CD8-positive, alpha-beta memory T cell (primary cell): ENCODE data around the gene RABL3. TPM values are rescaled to one million over a fixed set of nuclear protein-coding genes. Genes with fewer than 3 reads are reported as not detected.
A peak's percentile ranks its signal among the peaks of the same experiment; 100 is the strongest.

ENCODE experiments used
- CTCF ChIA-PET: fragments of 350-600 bp; sonication (Branson Sonifier 250); formaldehyde crosslinking; loops from one replicate; lab custom pipeline; 2021; ENCODE audit warnings: antibody characterized with exemption; lab: Charles Lee
- POLR2A ChIA-PET: fragments of 350-600 bp; sonication (Branson Sonifier 250); formaldehyde crosslinking; loops from one replicate; lab custom pipeline; 2021; ENCODE audit warnings: antibody characterized with exemption; lab: Charles Lee
- DNase-seq, 5 donors: peaks; one replicate each; pipeline versions ENCODE4 v3.0.0 to v3.0.0-alpha.2; 2020 to 2022; ENCODE audit warnings: mixed read lengths in 1 of 5
- H3K27ac ChIP-seq: one replicate; pipeline ENCODE4 v1.7.0; 2013; ENCODE audit warnings: low read depth, mild to moderate bottlenecking, low read length, moderate library complexity
- H3K27me3 ChIP-seq: 2 replicates; pipeline ENCODE4 v1.7.0; 2013; ENCODE audit warnings: low read length, mild to moderate bottlenecking; ENCODE audit not compliant: insufficient read depth, poor library complexity, severe bottlenecking
- H3K36me3 ChIP-seq: 2 replicates; pipeline ENCODE4 v1.7.0; 2013; ENCODE audit warnings: mild to moderate bottlenecking, low read length, moderate library complexity; ENCODE audit not compliant: insufficient read depth
- H3K4me1 ChIP-seq: 2 replicates; pipeline ENCODE4 v1.7.0; 2013; ENCODE audit warnings: mild to moderate bottlenecking, low read length, moderate library complexity; ENCODE audit not compliant: insufficient read depth
- H3K4me3 ChIP-seq: 2 replicates; pipeline ENCODE4 v1.7.0; 2013; ENCODE audit warnings: mild to moderate bottlenecking, low read length
- H3K9me3 ChIP-seq: 2 replicates; pipeline ENCODE4 v1.7.0; 2013; ENCODE audit warnings: mild to moderate bottlenecking, low read length
- H3K27ac Mint-ChIP-seq, 8 donors: one replicate each; pipeline ENCODE4 v1.8.0; 2020 to 2021; ENCODE audit warnings: mixed read lengths in 8 of 8, mild to moderate bottlenecking in 6 of 8, inconsistent platforms in 3 of 8, moderate library complexity in 3 of 8
- H3K27me3 Mint-ChIP-seq, 2 donors: one replicate each; pipeline ENCODE4 v1.8.0; 2020 to 2021; ENCODE audit warnings: mixed read lengths in 2 of 2, mild to moderate bottlenecking in 1 of 2, moderate library complexity in 1 of 2
- H3K36me3 Mint-ChIP-seq, 3 donors: one replicate each; pipeline ENCODE4 v1.8.0; 2020 to 2021; ENCODE audit warnings: mixed read lengths in 3 of 3, inconsistent platforms in 1 of 3, mild to moderate bottlenecking in 1 of 3
- H3K4me1 Mint-ChIP-seq, 3 donors: one replicate each; pipeline ENCODE4 v1.8.0; 2020 to 2021; ENCODE audit warnings: mixed read lengths in 3 of 3, inconsistent platforms in 1 of 3, mild to moderate bottlenecking in 1 of 3
- H3K4me3 Mint-ChIP-seq, 7 donors: one replicate each; pipeline ENCODE4 v1.8.0; 2020 to 2021; ENCODE audit warnings: mixed read lengths in 7 of 7, mild to moderate bottlenecking in 6 of 7, moderate library complexity in 4 of 7, inconsistent platforms in 2 of 7
- H3K9me3 Mint-ChIP-seq, 5 donors: one replicate each; pipeline ENCODE4 v1.8.0; 2020 to 2022; ENCODE audit warnings: mixed read lengths in 5 of 5, mild to moderate bottlenecking in 3 of 5, moderate library complexity in 2 of 5, inconsistent platforms in 1 of 5
- polyA plus RNA-seq: library from polyadenylated mRNA; unstranded; fragments of 300-500 nt; fragmentation: Illumina TruSeq; gene quantifications from one replicate; pipeline ENCODE4 v1.2.3, GENCODE V29; 2021
- total RNA-seq, 2 experiments: library from RNA; stranded (reverse); gene quantifications; one replicate each; pipeline ENCODE4 v1.2.3, GENCODE V29; 2021

The RABL3 gene
- total and polyA plus RNA-seq, 3 experiments from 2014 or later, result 35.8 to 40.4 (median 39.0) TPM

GRCh38 chr3:120693439-120694171 is 48.7 kb downstream of the RABL3 start:
- no peak overlapping the region for H3K27ac ChIP-seq
- no peak overlapping the region for H3K4me3 Mint-ChIP-seq
- ChIA-PET POLR2A (interaction anchor here (0.6 kb wide), 1 partner anchor 26 kb away, joined by 3 read pairs; no protein-coding TSS in a partner anchor), CTCF (interaction anchor here (1.1 kb wide), 1 partner anchor 276 kb away, joined by 3 read pairs; no protein-coding TSS in a partner anchor)
- no peaks in the 10 kb centered on the region for H3K27me3 Mint-ChIP-seq
- H3K9me3 Mint-ChIP-seq, result no peaks in the 10 kb centered on the region
- peaks cover 4 to 56% (median 19%) of the 10 kb centered on the region in 3 donors for H3K36me3 Mint-ChIP-seq
- no peaks in the 10 kb centered on the region for H3K4me1 Mint-ChIP-seq
- no peaks in the 10 kb centered on the region for H3K27me3 ChIP-seq
- no peak for DNase-seq
- H3K36me3 ChIP-seq, result peaks cover 6% of the 10 kb centered on the region
- no peak overlapping the region for H3K4me3 ChIP-seq
- peak overlapping the region in 2 of 8 donors; percentile 18 to 37 for H3K27ac Mint-ChIP-seq
- H3K9me3 ChIP-seq, result no peaks in the 10 kb centered on the region
- no peaks in the 10 kb centered on the region for H3K4me1 ChIP-seq

DNA sequence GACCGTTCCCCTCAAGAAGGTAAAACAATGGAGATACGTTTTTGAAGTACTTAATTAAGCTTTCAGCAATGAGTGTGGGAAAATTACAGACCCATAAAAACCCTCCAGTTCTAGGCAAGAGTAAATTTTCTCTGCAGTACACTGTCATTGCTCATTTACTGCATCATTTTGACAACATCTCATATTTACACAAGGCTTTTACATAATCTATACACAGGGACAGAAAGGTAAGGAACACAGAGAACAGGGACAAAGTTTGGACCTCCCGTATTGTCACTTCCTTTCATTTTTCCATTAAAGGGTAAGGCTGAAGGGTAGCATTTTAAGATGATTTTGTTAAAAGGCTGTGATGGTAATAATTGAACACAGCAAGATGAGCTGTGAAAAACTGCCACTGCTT is 52.9 kb downstream of the RABL3 start:
- H3K4me1 ChIP-seq, result no peaks in the 10 kb centered on the region
- Mint-ChIP-seq H3K36me3 (peaks cover 0 to 48% (median 10%) of the 10 kb centered on the region in 3 donors), H3K27ac (no peak overlapping the region), H3K4me3 (no peak overlapping the region), H3K9me3 (no peaks in the 10 kb centered on the region), H3K27me3 (no peaks in the 10 kb centered on the region), H3K4me1 (no peaks in the 10 kb centered on the region)
- no peak overlapping the region for H3K4me3 ChIP-seq
- POLR2A ChIA-PET, result no interaction called here
- CTCF ChIA-PET, result no interaction called here
- no peaks in the 10 kb centered on the region for H3K9me3 ChIP-seq
- H3K36me3 ChIP-seq, result no peaks in the 10 kb centered on the region
- no peak for DNase-seq
- H3K27ac ChIP-seq, result no peak overlapping the region
- H3K27me3 ChIP-seq, result no peaks in the 10 kb centered on the region

GRCh38 chr3:120688121-120688520 is 54.2 kb downstream of the RABL3 start:
- no peaks in the 10 kb centered on the region for H3K27me3 Mint-ChIP-seq
- ChIA-PET CTCF (no interaction called here), POLR2A (no interaction called here)
- Histone ChIP-seq H3K36me3 (no peaks in the 10 kb centered on the region), H3K4me1 (no peaks in the 10 kb centered on the region), H3K27me3 (no peaks in the 10 kb centered on the region), H3K27ac (no peak overlapping the region), H3K4me3 (no peak overlapping the region), H3K9me3 (no peaks in the 10 kb centered on the region)
- H3K4me3 Mint-ChIP-seq, result no peak overlapping the region
- no peak for DNase-seq
- H3K27ac Mint-ChIP-seq, result no peak overlapping the region
- H3K4me1 Mint-ChIP-seq, result no peaks in the 10 kb centered on the region
- no peaks in the 10 kb centered on the region for H3K9me3 Mint-ChIP-seq
- peaks cover 0 to 41% (median 7%) of the 10 kb centered on the region in 3 donors for H3K36me3 Mint-ChIP-seq

GRCh38 chr3:120685411-120685810 is 56.9 kb downstream of the RABL3 start:
- DNase-seq, result no peak
- Mint-ChIP-seq H3K36me3 (peaks cover 0 to 29% (median 5%) of the 10 kb centered on the region in 3 donors), H3K4me3 (no peak overlapping the region), H3K27me3 (no peaks in the 10 kb centered on the region), H3K9me3 (no peaks in the 10 kb centered on the region), H3K4me1 (no peaks in the 10 kb centered on the region), H3K27ac (peak overlapping the region in 3 of 8 donors; percentile 0 to 16 (median 8))
- Histone ChIP-seq H3K9me3 (no peaks in the 10 kb centered on the region), H3K27me3 (no peaks in the 10 kb centered on the region), H3K4me1 (no peaks in the 10 kb centered on the region), H3K27ac (no peak overlapping the region), H3K36me3 (no peaks in the 10 kb centered on the region), H3K4me3 (no peak overlapping the region)
- POLR2A ChIA-PET, result no interaction called here
- CTCF ChIA-PET, result interaction anchor here (1.0 kb wide), 1 partner anchor 118 kb away, joined by 3 read pairs; no protein-coding TSS in a partner anchor

DNA sequence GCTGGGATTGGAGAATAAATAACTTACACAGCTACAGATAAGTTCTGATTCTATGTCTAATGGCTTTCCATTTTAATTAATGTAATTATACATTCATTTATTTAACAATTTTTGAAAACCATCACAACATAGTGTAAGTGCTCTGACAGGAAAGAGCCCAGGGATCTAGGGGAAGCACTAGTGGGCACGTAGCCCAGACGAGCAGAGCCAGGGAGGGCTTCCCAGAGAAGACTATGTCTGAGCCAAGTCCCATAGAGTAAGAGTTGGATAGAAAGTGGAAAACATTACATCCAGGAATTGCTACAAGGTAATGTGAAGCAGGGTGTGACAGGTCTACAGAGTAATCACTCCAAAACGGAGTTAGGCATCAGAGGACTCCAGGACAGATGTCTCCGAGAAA is 57.4 kb downstream of the RABL3 start:
- H3K4me1 Mint-ChIP-seq, result no peaks in the 10 kb centered on the region
- ChIA-PET POLR2A (no interaction called here), CTCF (interaction anchor here (1.0 kb wide), 1 partner anchor 117 kb away, joined by 3 read pairs; no protein-coding TSS in a partner anchor)
- no peak overlapping the region for H3K4me3 ChIP-seq
- H3K27ac ChIP-seq, result no peak overlapping the region
- H3K36me3 Mint-ChIP-seq, result peaks cover 0 to 29% (median 5%) of the 10 kb centered on the region in 3 donors
- H3K9me3 Mint-ChIP-seq, result no peaks in the 10 kb centered on the region
- H3K4me1 ChIP-seq, result no peaks in the 10 kb centered on the region
- no peaks in the 10 kb centered on the region for H3K36me3 ChIP-seq
- DNase-seq, result no peak
- no peaks in the 10 kb centered on the region for H3K27me3 ChIP-seq
- H3K27me3 Mint-ChIP-seq, result no peaks in the 10 kb centered on the region
- H3K27ac Mint-ChIP-seq, result peak overlapping the region in 1 of 8 donors; percentile 86
- H3K4me3 Mint-ChIP-seq, result no peak overlapping the region
- no peaks in the 10 kb centered on the region for H3K9me3 ChIP-seq

- H3K4me1 Mint-ChIP-seq, result no peaks in the 10 kb centered on the region
- peaks cover 0 to 20% (median 3%) of the 10 kb centered on the region in 3 donors for H3K36me3 Mint-ChIP-seq
- Histone ChIP-seq H3K4me3 (no peak overlapping the region), H3K36me3 (no peaks in the 10 kb centered on the region), H3K4me1 (no peaks in the 10 kb centered on the region), H3K9me3 (no peaks in the 10 kb centered on the region), H3K27me3 (no peaks in the 10 kb centered on the region), H3K27ac (no peak overlapping the region)
- H3K9me3 Mint-ChIP-seq, result peaks cover 0 to 3% (median 0%) of the 10 kb centered on the region in 5 donors
- ChIA-PET POLR2A (interaction anchor here (0.7 kb wide), 1 partner anchor 819 kb away, joined by 3 read pairs; no protein-coding TSS in a partner anchor), CTCF (no interaction called here)
- H3K27ac Mint-ChIP-seq, result no peak overlapping the region
- DNase-seq, result no peak
- no peak overlapping the region for H3K4me3 Mint-ChIP-seq
- H3K27me3 Mint-ChIP-seq, result peaks cover 0 to 1% of the 10 kb centered on the region in 2 donors
These were observed 58.5 kb downstream of the RABL3 start for GRCh38 chr3:120683671-120684301.

DNA sequence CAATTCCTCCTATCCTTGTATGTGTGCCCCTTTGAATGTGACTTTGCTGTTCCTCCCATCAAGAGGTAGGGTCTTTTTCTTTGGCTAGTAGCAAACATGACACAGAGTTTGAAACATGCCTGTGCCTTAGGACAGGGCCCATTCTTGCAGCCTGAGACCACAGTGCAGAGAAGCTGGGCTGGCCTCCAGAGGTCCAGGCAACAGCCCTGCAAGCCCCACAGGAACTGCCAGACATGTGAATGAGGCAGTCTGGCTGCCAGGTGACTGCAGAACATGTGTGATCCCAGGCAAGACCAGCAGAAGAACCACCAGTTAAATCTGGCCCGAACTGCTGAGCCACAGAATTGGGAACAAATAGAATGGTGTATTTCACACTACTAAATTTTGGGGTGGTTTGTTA is 59.1 kb downstream of the RABL3 start:
- H3K4me1 Mint-ChIP-seq, result peaks cover 0 to 5% (median 4%) of the 10 kb centered on the region in 3 donors
- H3K4me3 Mint-ChIP-seq, result no peak overlapping the region
- ChIA-PET POLR2A (no interaction called here), CTCF (no interaction called here)
- DNase-seq, result no peak
- H3K36me3 Mint-ChIP-seq, result peaks cover 0 to 16% (median 1%) of the 10 kb centered on the region in 3 donors
- Histone ChIP-seq H3K4me1 (no peaks in the 10 kb centered on the region), H3K9me3 (no peaks in the 10 kb centered on the region), H3K27ac (no peak overlapping the region), H3K4me3 (no peak overlapping the region), H3K27me3 (no peaks in the 10 kb centered on the region), H3K36me3 (no peaks in the 10 kb centered on the region)
- peaks cover 0 to 3% (median 0%) of the 10 kb centered on the region in 5 donors for H3K9me3 Mint-ChIP-seq
- peak overlapping the region in 1 of 8 donors; percentile 11 for H3K27ac Mint-ChIP-seq
- peaks cover 0 to 1% of the 10 kb centered on the region in 2 donors for H3K27me3 Mint-ChIP-seq
